Aorta (tissue), 5 donors: Measurements from ENCODE around the gene EXOC4. TPM values are rescaled to one million over a fixed set of nuclear protein-coding genes. Genes with fewer than 3 reads are reported as not detected.

ENCODE experiments used
- ATAC-seq: fragments of 200-7000 bp; cut with Tn5 transposase; one replicate; pipeline ENCODE4 v1.9.1; 2022; ENCODE audit warnings: moderate library complexity; ENCODE audit not compliant: low FRiP score
- DNase-seq, 2 donors: peaks; one replicate each; pipeline ENCODE4 v3.0.0-alpha.2; 2020
- H3K27ac ChIP-seq, 2 donors: one replicate each; pipeline ENCODE4 v1.5.1; 2013; ENCODE audit warnings: low read length in 2 of 2, mild to moderate bottlenecking in 2 of 2, moderate library complexity in 2 of 2, control low read depth in 1 of 2, inconsistent platforms in 1 of 2, low read depth in 1 of 2
- H3K27me3 ChIP-seq, 2 donors: one replicate each; pipeline ENCODE4 v1.6.1; 2013; ENCODE audit warnings: control low read depth in 1 of 2, low read length in 1 of 2, mild to moderate bottlenecking in 1 of 2, moderate library complexity in 1 of 2; ENCODE audit not compliant: insufficient read depth in 2 of 2, control insufficient read depth in 1 of 2
- H3K36me3 ChIP-seq, 2 donors: one replicate each; pipeline ENCODE4 v1.6.1; 2013; ENCODE audit warnings: control low read depth in 1 of 2, low read length in 1 of 2, mild to moderate bottlenecking in 1 of 2; ENCODE audit not compliant: insufficient read depth in 2 of 2, control insufficient read depth in 1 of 2
- H3K4me1 ChIP-seq, 2 donors: one replicate each; pipeline ENCODE4 v1.6.1; 2013; ENCODE audit warnings: low read length in 2 of 2, control low read depth in 1 of 2, mild to moderate bottlenecking in 1 of 2, moderate library complexity in 1 of 2; ENCODE audit not compliant: insufficient read depth in 2 of 2, control insufficient read depth in 1 of 2
- H3K4me3 ChIP-seq, 2 donors: one replicate each; pipeline ENCODE4 v1.5.1; 2013; ENCODE audit warnings: low read length in 2 of 2, control low read depth in 1 of 2, mild to moderate bottlenecking in 1 of 2
- H3K9me3 ChIP-seq: one replicate; pipeline ENCODE4 v1.6.1; 2013; ENCODE audit warnings: mild to moderate bottlenecking, low read length; ENCODE audit not compliant: control insufficient read depth
- WGBS, 2 donors: extraction: QIAGEN DNeasy Blood & Tissue Kit; methylation state at CpG; one replicate each; pipeline ENCODE4 v1.1.7; 2013; 5-methylcytosine and 5-hydroxymethylcytosine counted together
- intact Hi-C, 2 donors: fragments of 100-400 bp; cut with DNase I; formaldehyde crosslinking; loops; one replicate each; pipeline versions ENCODE4 v1.14.2 to v1.15.0; 2022
- polyA plus RNA-seq, 2 donors: library from polyadenylated mRNA; stranded (reverse); fragments of 200-250 nt; gene quantifications; one replicate each; pipeline ENCODE4 v1.2.3, GENCODE V29; 2013
- total RNA-seq, 2 donors: library from RNA; stranded (reverse); fragmentation: NEBNext Ultra II Directional; extraction: Animal tissue kit (Norgen Biotek cat#: 25700); gene quantifications; one replicate each; pipeline ENCODE4 v1.2.1, GENCODE V29; 2021
- donor health status: healthy with polysubstance abuse.
- donor health status: Bipolar disorder and iron deficiency.
- donor health status: DM: no; HTN: no; CAD: no.
- donor health status: DM: no; HTN: no; CAD: no.
- donor health status: DM: yes; HTN: yes; CAD: no.

EXOC4 gene
- total and polyA plus RNA-seq, 4 donors = 19.9 to 109 (median 45.9) TPM

GRCh38 chr7:133819695-133820094, 566.8 kb downstream of the EXOC4 start:
- Histone ChIP-seq H3K27ac (no peak overlapping the region), H3K4me1 (no peaks in the 10 kb centered on the region), H3K4me3 (no peak overlapping the region), H3K27me3 (no peaks in the 10 kb centered on the region), H3K36me3 (peaks cover 0 to 7% of the 10 kb centered on the region in 2 donors), H3K9me3 (no peaks in the 10 kb centered on the region)
- DNase-seq (no peak), ATAC-seq (no peak)
- WGBS, 2 donors = 98% methylated on average over 3 of the region's 3 CpGs
- intact Hi-C loops = no loop called here

- peaks cover 0 to 7% of the 10 kb centered on the region in 2 donors for H3K36me3 ChIP-seq
- no peaks in the 10 kb centered on the region for H3K9me3 ChIP-seq
- intact Hi-C loops = no loop called here
- H3K27me3 ChIP-seq = no peaks in the 10 kb centered on the region
- ATAC-seq = no peak
- no peak overlapping the region for H3K27ac ChIP-seq
- H3K4me3 ChIP-seq = no peak overlapping the region
- H3K4me1 ChIP-seq = no peaks in the 10 kb centered on the region
- 92 to 94% methylated on average over 4 of the region's 4 CpGs for WGBS, 2 donors
- no peak for DNase-seq
These were observed 567.7 kb downstream of the EXOC4 start for GRCh38 chr7:133820584-133820983.

- intact Hi-C loops = no loop called here
- DNase-seq (no peak), ATAC-seq (no peak)
- Histone ChIP-seq H3K4me3 (no peak overlapping the region), H3K27me3 (no peaks in the 10 kb centered on the region), H3K36me3 (peaks cover 0 to 7% of the 10 kb centered on the region in 2 donors), H3K9me3 (no peaks in the 10 kb centered on the region), H3K27ac (no peak overlapping the region), H3K4me1 (no peaks in the 10 kb centered on the region)
- WGBS, 2 donors = 85 to 90% methylated on average over 2 of the region's 2 CpGs
These were observed 568.3 kb downstream of the EXOC4 start for GRCh38 chr7:133821171-133821570.

- H3K4me3 ChIP-seq = no peak overlapping the region
- intact Hi-C loops = no loop called here
- H3K9me3 ChIP-seq = no peaks in the 10 kb centered on the region
- DNase-seq (no peak), ATAC-seq (no peak)
- H3K4me1 ChIP-seq = no peaks in the 10 kb centered on the region
- no peaks in the 10 kb centered on the region for H3K27me3 ChIP-seq
- H3K27ac ChIP-seq = no peak overlapping the region
- H3K36me3 ChIP-seq = peaks cover 0 to 7% of the 10 kb centered on the region in 2 donors
- WGBS, 2 donors = 86 to 89% methylated on average over 3 of the region's 3 CpGs
These were observed 569.2 kb downstream of the EXOC4 start for GRCh38 chr7:133822001-133822641.

GRCh38 chr7:133822868-133823552, 570.1 kb downstream of the EXOC4 start:
- 97% methylated on average over 4 of the region's 4 CpGs for whole genome bisulfite sequencing, 2 donors
- no peaks in the 10 kb centered on the region for H3K27me3 ChIP-seq
- no peak overlapping the region for H3K27ac ChIP-seq
- no peaks in the 10 kb centered on the region for H3K9me3 ChIP-seq
- H3K36me3 ChIP-seq = peaks cover 0 to 5% of the 10 kb centered on the region in 2 donors
- no peak overlapping the region for H3K4me3 ChIP-seq
- ATAC-seq (no peak), DNase-seq (no peak)
- H3K4me1 ChIP-seq = no peaks in the 10 kb centered on the region
- intact Hi-C loops = no loop called here

GRCh38 chr7:133824132-133824531, 571.3 kb downstream of the EXOC4 start:
- Histone ChIP-seq H3K4me1 (no peaks in the 10 kb centered on the region), H3K27ac (no peak overlapping the region), H3K4me3 (no peak overlapping the region), H3K27me3 (no peaks in the 10 kb centered on the region), H3K9me3 (no peaks in the 10 kb centered on the region), H3K36me3 (peaks cover 0 to 2% of the 10 kb centered on the region in 2 donors)
- intact Hi-C loops = no loop called here
- DNase-seq (no peak), ATAC-seq (no peak)
- 96 to 99% methylated on average over 6 of the region's 6 CpGs for WGBS, 2 donors

- H3K36me3 ChIP-seq = peaks cover 0 to 3% of the 10 kb centered on the region in 2 donors
- no peaks in the 10 kb centered on the region for H3K27me3 ChIP-seq
- DNase-seq = no peak
- intact Hi-C loops = no loop called here
- H3K4me1 ChIP-seq = no peaks in the 10 kb centered on the region
- ATAC-seq = no peak
- H3K27ac ChIP-seq = no peak overlapping the region
- H3K9me3 ChIP-seq = no peaks in the 10 kb centered on the region
- H3K4me3 ChIP-seq = no peak overlapping the region
- 75 to 82% methylated on average over 7 of the region's 7 CpGs for WGBS, 2 donors
These were observed 575.1 kb downstream of the EXOC4 start for GRCh38 chr7:133827707-133828623.

GRCh38 chr7:133828906-133829305, 576.0 kb downstream of the EXOC4 start:
- Histone ChIP-seq H3K27me3 (no peaks in the 10 kb centered on the region), H3K4me3 (no peak overlapping the region), H3K36me3 (peaks cover 0 to 3% of the 10 kb centered on the region in 2 donors), H3K4me1 (no peaks in the 10 kb centered on the region), H3K27ac (no peak overlapping the region), H3K9me3 (no peaks in the 10 kb centered on the region)
- DNase-seq (no peak), ATAC-seq (no peak)
- 94 to 96% methylated on average over 4 of the region's 4 CpGs for WGBS, 2 donors
- intact Hi-C loops = no loop called here
